LNCAP (cell line): ENCODE results near the gene NUDT3.

Source experiments
- CTCF ChIP-seq: fragments of 450-650 bp; IDR thresholded peaks from 2 replicates; pipeline ENCODE4 v1.5.1; 2017; ENCODE audit warnings: mild to moderate bottlenecking

Gene NUDT3

DNA sequence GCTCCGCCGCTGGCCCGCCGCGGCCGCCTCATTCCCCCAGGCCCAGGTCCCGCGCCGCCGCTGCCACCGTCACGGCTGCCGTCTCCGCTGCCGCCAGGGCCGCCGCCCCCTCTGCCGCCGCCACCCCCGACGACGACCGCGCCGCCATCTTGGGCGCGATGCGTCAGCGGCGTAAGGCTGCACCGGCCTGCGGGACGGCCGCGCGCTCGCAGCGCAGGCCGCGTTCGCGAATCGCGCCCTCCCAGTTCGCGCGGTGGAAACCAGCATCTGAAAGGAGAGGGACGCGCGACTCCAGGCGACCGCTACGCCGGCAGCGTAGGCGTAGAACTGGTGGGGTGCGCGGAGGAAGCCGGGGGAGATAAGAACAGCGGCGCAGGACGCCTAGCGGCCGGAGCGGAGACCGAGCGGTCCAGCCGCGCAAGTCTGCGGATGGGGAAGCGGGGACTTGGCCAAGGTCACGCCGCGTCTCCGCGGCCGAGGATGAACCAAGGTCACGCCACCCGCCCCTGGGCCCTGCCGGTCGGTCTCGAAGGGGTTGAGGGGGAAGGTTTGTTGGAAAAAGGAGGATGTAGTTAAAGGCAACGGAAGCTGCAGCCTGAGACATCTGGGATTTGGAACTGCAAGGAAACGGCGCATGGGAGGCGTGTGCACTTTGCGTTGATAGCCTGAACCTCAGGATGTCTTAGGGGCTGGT is at the start of gene NUDT3:
TSS of gene NUDT3 (minus strand) at position 173 of the 694 bp plus-strand sequence. CDS start 307 bp downstream, outside the sequence.
- peak; percentile 62 for TF ChIP-seq CTCF

DNA sequence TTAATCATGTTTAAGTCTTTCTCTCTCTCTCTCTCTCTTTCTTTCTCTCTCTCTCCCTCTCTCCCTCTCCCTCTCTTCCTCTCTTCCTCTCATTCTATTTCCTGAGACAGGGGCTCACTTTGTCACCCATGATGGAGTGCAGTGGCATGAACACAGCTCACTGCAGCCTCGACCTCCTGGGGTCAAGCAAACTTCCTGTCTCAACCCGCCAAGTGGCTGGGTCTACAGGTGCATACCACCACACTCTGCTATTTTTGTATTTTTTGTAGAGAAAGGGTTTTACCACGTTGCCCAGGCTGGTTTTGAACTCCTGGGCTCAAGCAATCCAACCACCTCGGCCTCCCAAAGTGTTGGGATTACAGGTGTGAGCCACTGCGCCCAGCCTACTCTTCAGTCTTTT is 49.1 kb upstream of the NUDT3 start:
- TF ChIP-seq CTCF = no peak

DNA sequence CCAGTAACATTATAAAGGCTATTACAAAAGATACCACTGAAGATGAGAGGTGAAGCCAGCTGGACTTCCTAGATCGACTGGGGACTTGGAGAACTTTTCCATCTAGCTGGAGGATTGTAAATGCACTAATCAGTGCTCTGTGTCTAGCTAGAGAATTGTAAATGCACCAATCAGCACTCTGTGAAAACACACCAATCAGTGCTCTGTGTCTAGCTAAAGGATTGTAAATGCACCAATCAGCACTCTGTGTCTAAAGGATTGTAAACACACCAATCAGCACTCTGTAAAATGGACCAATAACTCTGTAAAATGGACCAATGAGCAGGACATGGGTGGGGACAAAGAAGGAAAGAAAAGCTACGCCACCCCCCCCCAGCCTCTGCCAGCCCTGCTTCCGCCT is 47.0 kb upstream of the NUDT3 start:
- no peak for TF ChIP-seq CTCF

- no peak for TF ChIP-seq CTCF
These were observed 46.2 kb upstream of the NUDT3 start for GRCh38 chr6:34438705-34439104.

DNA sequence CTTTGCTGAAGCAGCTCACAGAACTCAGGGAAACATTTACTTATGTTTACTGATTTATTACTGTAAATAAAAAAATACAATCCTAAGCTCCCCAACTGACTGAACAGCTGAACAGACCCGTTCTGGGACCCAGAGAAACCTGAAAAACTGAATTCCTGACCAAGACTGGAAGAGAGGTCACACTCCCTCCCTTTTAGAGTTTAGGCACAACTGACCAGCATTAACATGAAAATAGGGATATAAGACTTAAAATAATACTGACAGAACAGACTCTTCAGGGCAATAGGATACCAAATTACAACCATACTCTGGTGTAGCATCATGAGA is 45.1 kb upstream of the NUDT3 start:
- no peak for TF ChIP-seq CTCF

- no peak for TF ChIP-seq CTCF
These were observed 44.6 kb upstream of the NUDT3 start for GRCh38 chr6:34436803-34437643.

GRCh38 chr6:34435916-34436315 is 43.4 kb upstream of the NUDT3 start:
- no peak for TF ChIP-seq CTCF
